ENCODE results near the gene RPEL1. TPM values are rescaled to one million over a fixed set of nuclear protein-coding genes. Genes with fewer than 3 reads are reported as not detected.
A peak's percentile ranks its signal among the peaks of the same experiment; 100 is the strongest.

Gene RPEL1
- total RNA-seq, 1 experiment from 2014 or later: not detected

DNA sequence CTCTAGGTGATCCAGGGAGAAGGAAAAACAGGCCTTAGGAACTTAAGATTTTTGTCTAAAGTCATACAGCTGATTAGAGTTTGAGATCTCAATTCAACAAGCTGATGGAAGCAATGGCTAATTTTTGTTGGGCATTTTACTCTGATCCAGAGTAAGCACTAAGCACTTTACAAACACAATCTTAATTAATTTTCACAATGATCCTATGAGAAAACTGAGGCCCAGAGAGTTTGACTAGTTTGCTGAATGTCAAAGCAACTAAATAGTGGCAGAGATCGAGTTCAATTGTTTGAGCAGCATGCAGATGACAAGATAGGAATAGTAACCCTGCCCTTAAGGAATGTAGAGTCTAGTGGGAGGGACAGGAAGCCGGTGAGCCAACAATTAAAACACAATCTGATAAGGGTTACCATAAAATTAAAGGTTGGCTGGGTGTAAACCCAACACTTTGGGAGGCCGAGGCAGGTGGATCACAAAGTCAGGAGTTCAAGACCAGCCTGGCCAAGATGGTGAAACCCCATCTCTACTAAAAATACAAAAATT lies 13.5 kb upstream of the RPEL1 start:
- H2AFZ ChIP-seq (ENCODE audit: low read length): no peak overlapping the region
- H4K20me1 ChIP-seq (ENCODE audit: low read length): no peaks in the 10 kb centered on the region
- intact Hi-C loops (cut with micrococcal nuclease): no loop called here
- peak overlapping the region; percentile 64 for H3K4me2 ChIP-seq (ENCODE audit: low read length)
- no peaks in the 10 kb centered on the region for H3K9me3 ChIP-seq (ENCODE audit: low read length)
- ChIA-PET POLR2A (ENCODE audit: unreplicated experiment) (interaction anchor here (0.5 kb wide), 1 partner anchor 63 kb away, joined by 3 read pairs; no protein-coding TSS in a partner anchor), CTCF (no interaction called here)
- no peaks in the 10 kb centered on the region for H3K27me3 ChIP-seq (ENCODE audit: low read length)
- ATAC-seq: peak; percentile 10; the same call in 1 of the 2 replicates
- H3K9ac ChIP-seq (ENCODE audit: low read length): peak overlapping the region; percentile 5; the same call in 1 of the 2 replicates
- H3K36me3 ChIP-seq (ENCODE audit: low read depth, low read length): no peaks in the 10 kb centered on the region
- H3K4me3 ChIP-seq (ENCODE audit: low read length): no peak overlapping the region
- peaks cover 8% of the 10 kb centered on the region for H3F3A ChIP-seq (ENCODE audit: low read length, unreplicated experiment)
- H3K79me2 ChIP-seq (ENCODE audit: low read length): no peaks in the 10 kb centered on the region
- peak; percentile 64 for DNase-seq
- H3K27ac ChIP-seq (ENCODE audit: low read length): peak overlapping the region; percentile 88
- TF ChIP-seq EZH2 (IDR thresholded peaks at IDR 0.05; ENCODE audit: low read length, unreplicated experiment) (no peak), EZH2phosphoT487 (IDR thresholded peaks at IDR 0.05; ENCODE audit: borderline replicate concordance, low read length) (no peak)
- TF ChIP-seq, protein P1, sequence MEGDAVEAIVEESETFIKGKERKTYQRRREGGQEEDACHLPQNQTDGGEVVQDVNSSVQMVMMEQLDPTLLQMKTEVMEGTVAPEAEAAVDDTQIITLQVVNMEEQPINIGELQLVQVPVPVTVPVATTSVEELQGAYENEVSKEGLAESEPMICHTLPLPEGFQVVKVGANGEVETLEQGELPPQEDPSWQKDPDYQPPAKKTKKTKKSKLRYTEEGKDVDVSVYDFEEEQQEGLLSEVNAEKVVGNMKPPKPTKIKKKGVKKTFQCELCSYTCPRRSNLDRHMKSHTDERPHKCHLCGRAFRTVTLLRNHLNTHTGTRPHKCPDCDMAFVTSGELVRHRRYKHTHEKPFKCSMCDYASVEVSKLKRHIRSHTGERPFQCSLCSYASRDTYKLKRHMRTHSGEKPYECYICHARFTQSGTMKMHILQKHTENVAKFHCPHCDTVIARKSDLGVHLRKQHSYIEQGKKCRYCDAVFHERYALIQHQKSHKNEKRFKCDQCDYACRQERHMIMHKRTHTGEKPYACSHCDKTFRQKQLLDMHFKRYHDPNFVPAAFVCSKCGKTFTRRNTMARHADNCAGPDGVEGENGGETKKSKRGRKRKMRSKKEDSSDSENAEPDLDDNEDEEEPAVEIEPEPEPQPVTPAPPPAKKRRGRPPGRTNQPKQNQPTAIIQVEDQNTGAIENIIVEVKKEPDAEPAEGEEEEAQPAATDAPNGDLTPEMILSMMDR (conservative IDR thresholded peaks at IDR 0.05; ENCODE audit: low read depth, low read length): no peak
- H3K9me2 ChIP-seq (replicated peaks; ENCODE audit: low read length): no peaks in the 10 kb centered on the region
- H3K4me1 ChIP-seq (ENCODE audit: insufficient read depth, low read length): peaks cover 49% of the 10 kb centered on the region
- BruUV-seq (replicated peaks): TSS peak; percentile 59

GRCh38 chr10:103232772-103233488 lies 12.8 kb upstream of the RPEL1 start:
- no peaks in the 10 kb centered on the region for H3K79me2 ChIP-seq (ENCODE audit: low read length)
- H3K9me2 ChIP-seq (replicated peaks; ENCODE audit: low read length): no peaks in the 10 kb centered on the region
- POLR2A ChIA-PET (ENCODE audit: unreplicated experiment): interaction anchor here (0.5 to 0.7 kb wide), 3 partner anchors 41 to 111 kb away, joined by 3 to 4 read pairs (median 3); no protein-coding TSS in a partner anchor
- peak overlapping the region; percentile 88 for H3K27ac ChIP-seq (ENCODE audit: low read length)
- ATAC-seq: peak; percentile 60
- DNase-seq: peak; percentile 89
- no peaks in the 10 kb centered on the region for H4K20me1 ChIP-seq (ENCODE audit: low read length)
- no peak overlapping the region for H3K4me3 ChIP-seq (ENCODE audit: low read length)
- H3F3A ChIP-seq (ENCODE audit: low read length, unreplicated experiment): peaks cover 8% of the 10 kb centered on the region
- CTCF ChIA-PET: interaction anchor here (0.6 kb wide), 1 partner anchor 41 kb away, joined by 4 read pairs; no protein-coding TSS in a partner anchor
- H3K27me3 ChIP-seq (ENCODE audit: low read length): no peaks in the 10 kb centered on the region
- H3K9me3 ChIP-seq (ENCODE audit: low read length): no peaks in the 10 kb centered on the region
- peak overlapping the region; percentile 33; the same call in 1 of the 2 replicates for H3K9ac ChIP-seq (ENCODE audit: low read length)
- H3K4me2 ChIP-seq (ENCODE audit: low read length): peak overlapping the region; percentile 42
- BruUV-seq (replicated peaks): no TSS peak
- H3K4me1 ChIP-seq (ENCODE audit: insufficient read depth, low read length): peaks cover 43% of the 10 kb centered on the region
- H2AFZ ChIP-seq (ENCODE audit: low read length): peak overlapping the region; percentile 48; the same call in 1 of the 2 replicates
- no peaks in the 10 kb centered on the region for H3K36me3 ChIP-seq (ENCODE audit: low read depth, low read length)
- intact Hi-C loops (cut with micrococcal nuclease): loop anchor here (1.0 kb wide), 2 partner anchors 8 to 41 kb away; no protein-coding TSS in a partner anchor
- no peak for TF ChIP-seq EZH2phosphoT487 (IDR thresholded peaks at IDR 0.05; ENCODE audit: borderline replicate concordance, low read length)
- no peak for TF ChIP-seq EZH2 (IDR thresholded peaks at IDR 0.05; ENCODE audit: low read length, unreplicated experiment)
- TF ChIP-seq, protein P1 (conservative IDR thresholded peaks at IDR 0.05; ENCODE audit: low read depth, low read length): no peak
